Activated CD8-positive, alpha-beta memory T cell treated with anti-CD3 and anti-CD28 coated beads, Interleukin-2, amount 50 U/mL, for 1 hour (primary cell): ENCODE results near the gene CDC25B.

Experiments used
- DNase-seq: peaks from one replicate; pipeline ENCODE4 v3.0.0-alpha.2; 2020; ENCODE audit errors: extremely low read depth

CDC25B gene

GRCh38 chr20:3803289-3803688 is 7.2 kb downstream of the CDC25B start:
- DNase-seq: no peak

DNA sequence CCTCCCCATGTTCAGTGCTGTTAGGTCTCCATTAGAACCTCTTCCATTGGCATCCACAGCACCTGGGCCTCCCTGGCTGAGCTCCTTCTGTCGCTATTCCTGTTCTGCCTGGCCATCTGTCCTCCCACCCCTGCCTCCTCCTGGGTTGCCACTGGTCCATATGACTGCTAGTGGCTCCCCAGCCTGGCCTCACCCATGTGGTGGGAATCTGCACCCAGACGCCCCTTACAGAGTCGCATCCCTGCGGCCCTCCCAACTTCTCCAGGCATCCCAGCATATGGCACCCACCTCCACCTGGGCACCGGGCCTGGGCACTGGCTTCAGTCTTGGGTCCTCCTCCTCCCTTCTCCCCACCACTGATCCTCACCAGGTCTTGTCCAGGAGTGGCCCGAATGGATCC is 7.7 kb downstream of the CDC25B start:
- no peak for DNase-seq

DNA sequence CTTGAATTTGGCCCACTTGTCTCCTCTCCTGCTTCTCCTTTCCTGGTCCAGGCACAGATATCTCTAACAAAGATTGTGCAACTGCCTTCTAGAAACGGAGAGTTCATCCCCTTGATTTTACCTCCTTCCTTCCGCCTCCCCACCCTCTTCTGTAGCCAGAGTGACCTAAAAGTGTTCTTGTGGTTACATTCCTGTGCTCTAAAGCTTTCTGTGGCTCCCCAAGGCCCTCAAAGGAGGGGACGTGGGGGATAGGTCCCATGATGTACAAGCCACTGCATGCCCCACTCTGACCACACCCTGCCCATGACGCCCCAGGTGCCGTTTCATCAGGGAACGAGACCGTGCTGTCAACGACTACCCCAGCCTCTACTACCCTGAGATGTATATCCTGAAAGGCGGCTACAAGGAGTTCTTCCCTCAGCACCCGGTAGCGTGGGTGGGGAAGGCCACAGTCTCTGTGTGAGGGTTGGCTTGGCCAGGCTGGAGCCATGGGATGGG is 8.2 kb downstream of the CDC25B start:
- no peak for DNase-seq

- no peak for DNase-seq
Observed at GRCh38 chr20:3804781-3805180, 8.7 kb downstream of the CDC25B start.

- no peak for DNase-seq
Observed at GRCh38 chr20:3808544-3808943, 12.4 kb downstream of the CDC25B start.

- DNase-seq: peak; percentile 86
Observed at GRCh38 chr20:3811467-3812258, 15.6 kb downstream of the CDC25B start.

GRCh38 chr20:3812259-3812681 is 16.2 kb downstream of the CDC25B start:
- DNase-seq: no peak

GRCh38 chr20:3812975-3813847 is 17.1 kb downstream of the CDC25B start:
- no peak for DNase-seq

DNA sequence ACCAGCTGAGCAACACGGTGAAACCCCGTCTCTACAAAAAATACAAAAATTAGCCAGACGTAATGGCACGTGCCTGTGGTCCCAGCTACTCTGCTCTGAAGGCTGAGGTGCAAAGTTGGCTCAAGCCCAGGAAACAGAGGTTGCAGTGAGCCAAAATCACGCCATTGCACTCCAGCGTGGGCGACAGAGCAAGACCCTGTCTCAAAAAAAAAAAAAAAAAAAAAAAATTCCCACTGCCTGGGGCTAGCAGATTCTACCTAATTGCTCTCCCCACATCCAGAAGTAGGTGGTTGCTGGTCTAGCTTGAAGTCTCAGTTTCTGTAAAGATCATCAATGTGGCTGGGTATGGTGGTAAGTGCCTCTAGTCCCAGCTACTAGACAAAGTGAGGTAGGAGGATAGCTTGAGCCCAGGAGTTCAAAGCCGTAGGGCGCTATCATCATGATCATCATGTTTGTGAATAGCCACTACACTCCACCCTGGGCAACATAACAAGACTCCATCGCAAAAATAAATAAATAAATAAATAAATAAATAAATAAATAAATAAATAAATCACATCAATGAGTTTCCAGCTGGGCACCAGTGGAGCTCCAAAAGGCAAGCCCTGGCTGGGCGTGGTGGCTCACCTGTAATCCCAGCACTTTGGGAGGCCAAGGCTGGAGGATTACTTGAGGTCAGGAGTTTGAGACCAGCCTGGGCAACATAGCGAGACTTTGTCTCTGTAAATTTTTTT is 17.9 kb downstream of the CDC25B start:
- DNase-seq: peak; percentile 26

GRCh38 chr20:3814928-3815495 is 18.9 kb downstream of the CDC25B start:
- DNase-seq: no peak

- DNase-seq: no peak
Observed at GRCh38 chr20:3815703-3816315, 19.7 kb downstream of the CDC25B start.

- DNase-seq: no peak
Observed at GRCh38 chr20:3818155-3819151, 22.3 kb downstream of the CDC25B start.

GRCh38 chr20:3819411-3820047 is 23.4 kb downstream of the CDC25B start:
- DNase-seq: no peak

DNA sequence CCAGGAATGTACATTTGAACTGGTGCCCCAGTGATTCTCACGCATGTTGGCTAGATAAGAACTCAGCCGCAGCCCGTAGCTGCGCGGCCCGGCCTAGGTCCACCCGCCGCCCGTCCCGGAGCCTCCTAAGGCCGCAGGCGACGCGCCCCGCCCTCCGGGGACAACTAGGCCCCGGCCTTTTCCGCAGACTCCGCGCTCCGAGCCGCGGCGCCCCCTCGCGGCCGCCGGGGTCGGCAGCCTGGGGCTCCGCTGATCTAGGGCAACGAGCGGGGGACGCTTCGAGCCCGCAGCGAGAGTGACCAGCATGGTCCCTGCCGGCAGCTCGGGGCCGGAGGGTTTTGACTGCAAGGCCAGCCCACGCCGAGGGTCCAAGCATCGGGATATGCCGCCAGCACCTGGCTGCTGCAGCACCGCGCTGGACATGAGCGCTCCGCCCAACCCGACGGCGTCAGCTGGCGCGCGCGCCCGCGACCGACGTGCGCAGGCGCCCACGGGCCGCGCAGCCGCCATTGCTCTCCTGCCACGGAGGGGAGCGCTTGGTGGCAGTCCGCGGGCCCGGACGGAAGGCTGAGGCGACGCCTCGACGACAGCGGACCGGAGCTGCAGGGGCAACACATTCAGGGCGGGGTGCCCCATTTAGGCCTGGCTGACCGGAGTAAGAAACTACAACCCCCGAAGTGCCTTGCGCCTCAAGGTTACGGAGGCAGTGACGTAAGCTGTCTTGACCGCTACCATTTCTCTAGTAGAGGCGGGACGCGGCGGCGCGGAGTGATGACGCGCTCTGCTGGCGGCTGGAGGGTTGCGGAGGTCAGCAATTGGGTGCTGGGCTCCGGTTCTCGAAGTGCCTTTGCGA is 24.2 kb downstream of the CDC25B start, which contains the start of gene AP5S1:
AP5S1 (plus strand) TSS at position 500 of the 853 bp plus-strand sequence. CDS start 1,571 bp downstream, outside the sequence.
- peak; percentile 76 for DNase-seq

GRCh38 chr20:3820901-3821727 is 25.0 kb downstream of the CDC25B start:
- no peak for DNase-seq

GRCh38 chr20:3821996-3822395 is 25.9 kb downstream of the CDC25B start:
- no peak for DNase-seq

DNA sequence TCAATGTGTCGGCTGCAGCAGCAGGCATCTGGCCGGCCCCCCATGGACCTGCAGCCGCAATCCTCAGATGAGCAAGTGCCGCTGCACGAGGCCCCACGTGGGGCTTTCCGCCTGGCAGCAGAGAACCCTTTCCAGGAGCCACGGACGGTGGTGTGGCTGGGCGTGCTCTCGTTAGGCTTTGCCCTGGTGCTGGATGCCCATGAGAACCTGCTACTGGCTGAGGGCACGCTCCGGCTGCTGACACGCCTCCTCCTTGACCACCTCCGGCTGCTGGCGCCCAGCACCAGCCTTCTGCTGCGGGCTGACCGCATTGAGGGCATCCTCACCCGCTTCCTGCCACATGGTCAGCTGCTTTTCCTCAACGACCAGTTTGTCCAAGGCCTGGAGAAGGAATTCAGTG is 27.8 kb downstream of the CDC25B start:
- DNase-seq: no peak
